ENCODE results near the gene KCNQ5. TPM values are rescaled to one million over a fixed set of nuclear protein-coding genes. Genes with fewer than 3 reads are reported as not detected.

The KCNQ5 gene
- total and polyA plus RNA-seq, 10 of the 15 experiments (the other 5 are each of a cell fraction or from before 2014, with no cell fraction given) = 0.60 to 16.2 (median 3.2) TPM

- TF ChIP-seq MTA2 (IDR thresholded peaks at IDR 0.05; ENCODE audit: low read depth) (no peak), SUPT20H (IDR thresholded peaks at IDR 0.05; ENCODE audit: borderline replicate concordance, control insufficient read depth, low read depth, low read length) (no peak), HCFC1 (IDR thresholded peaks at IDR 0.05; ENCODE audit: low read length) (no peak), BACH1 (IDR thresholded peaks at IDR 0.05; ENCODE audit: borderline replicate concordance) (no peak), CHD2 (IDR thresholded peaks at IDR 0.05; ENCODE audit: borderline replicate concordance, low read depth, low read length) (no peak)
- in situ Hi-C loops (cut with MboI) = no loop called here
- ChIA-PET POLR2A (no interaction called here), RAD21 (ENCODE audit: unreplicated experiment) (no interaction called here), SMC1A (ENCODE audit: uncharacterized antibody, unreplicated experiment) (interaction anchor here (1.2 to 1.7 kb wide), 2 partner anchors 10 to 14 kb away, joined by 3 to 4 read pairs; no protein-coding TSS in a partner anchor), CTCF (interaction anchor here (0.6 kb wide), 1 partner anchor 11 kb away, joined by 3 read pairs; no protein-coding TSS in a partner anchor)
- H3K27me3 ChIP-seq (replicated peaks in 1 of 2; ENCODE audit: control insufficient read depth in 2 of 2, insufficient read depth in 2 of 2, low read length in 1 of 2) = no peaks in the 10 kb centered on the region
- no peaks in the 10 kb centered on the region for H3K36me3 ChIP-seq (ENCODE audit: control insufficient read depth in 2 of 2, insufficient read depth in 2 of 2, low read length in 1 of 2)
- H3K79me2 ChIP-seq (ENCODE audit: control insufficient read depth, insufficient read depth, low read length) = no peaks in the 10 kb centered on the region
- H3K4me3 ChIP-seq = no peak overlapping the region
- 71% methylated on average over 2 of the region's 2 CpGs for WGBS (ENCODE audit: insufficient coverage, insufficient replicate concordance, low lambda C conversion rate, missing lambda C conversion rate)
- no peaks in the 10 kb centered on the region for H3K9me3 ChIP-seq (replicated peaks; ENCODE audit: control insufficient read depth, insufficient read depth, low read length)
- no peak overlapping the region for H3K4me2 ChIP-seq (ENCODE audit: control insufficient read depth, insufficient read depth)
- intact Hi-C loops (cut with micrococcal nuclease; ENCODE audit: unreplicated experiment) = no loop called here
- no TSS peak for BruUV-seq (replicated peaks)
- FAIRE-seq = no peak
- no peak for DNase-seq (ENCODE audit: low read depth, low spot score)
- ATAC-seq = no peak
- H3K4me1 ChIP-seq (ENCODE audit: control insufficient read depth, insufficient read depth, low read length) = no peaks in the 10 kb centered on the region
- no peak overlapping the region for H3K27ac ChIP-seq (ENCODE audit: control insufficient read depth, insufficient read depth)
- no peak overlapping the region for H2AFZ ChIP-seq (ENCODE audit: control insufficient read depth, low read depth, low read length)
- no peak overlapping the region for H3K9ac ChIP-seq (ENCODE audit: control insufficient read depth, insufficient read depth, low read length)
- no peaks in the 10 kb centered on the region for H4K20me1 ChIP-seq (ENCODE audit: control insufficient read depth, insufficient read depth)
Measured at GRCh38 chr6:73017476-73017875, 395.6 kb downstream of the KCNQ5 start.

- Histone ChIP-seq H3K9me3 (replicated peaks; ENCODE audit: control insufficient read depth, insufficient read depth, low read length) (no peaks in the 10 kb centered on the region), H2AFZ (ENCODE audit: control insufficient read depth, low read depth, low read length) (no peak overlapping the region), H3K4me1 (ENCODE audit: control insufficient read depth, insufficient read depth, low read length) (0 out of 2 replicates have a peak, but pooled peaks cover 1% of the 10 kb centered on the region), H3K4me3 (no peak overlapping the region), H3K4me2 (ENCODE audit: control insufficient read depth, insufficient read depth) (no peak overlapping the region), H4K20me1 (ENCODE audit: control insufficient read depth, insufficient read depth) (no peaks in the 10 kb centered on the region), H3K9ac (ENCODE audit: control insufficient read depth, insufficient read depth, low read length) (no peak overlapping the region), H3K36me3 (ENCODE audit: control insufficient read depth in 2 of 2, insufficient read depth in 2 of 2, low read length in 1 of 2) (no peaks in the 10 kb centered on the region), H3K27me3 (replicated peaks in 1 of 2; ENCODE audit: control insufficient read depth in 2 of 2, insufficient read depth in 2 of 2, low read length in 1 of 2) (no peaks in the 10 kb centered on the region), H3K27ac (ENCODE audit: control insufficient read depth, insufficient read depth) (no peak overlapping the region), H3K79me2 (ENCODE audit: control insufficient read depth, insufficient read depth, low read length) (no peaks in the 10 kb centered on the region)
- no peak for ATAC-seq
- ChIA-PET RAD21 (ENCODE audit: unreplicated experiment) (no interaction called here), SMC1A (ENCODE audit: uncharacterized antibody, unreplicated experiment) (no interaction called here), CTCF (interaction anchor here (2.5 kb wide), 1 partner anchor 408 kb away, joined by 5 read pairs; no protein-coding TSS in a partner anchor), POLR2A (no interaction called here)
- no TSS peak for BruUV-seq (replicated peaks)
- no peak for TF ChIP-seq PAX5 (IDR thresholded peaks at IDR 0.05; ENCODE audit: borderline replicate concordance, low read depth, low read length)
- TF ChIP-seq CHD1 (IDR thresholded peaks at IDR 0.05; ENCODE audit: low read depth, low read length) = no peak
- TF ChIP-seq ZNF274 (IDR thresholded peaks at IDR 0.05; ENCODE audit: insufficient read depth, insufficient read length) = no peak
- TF ChIP-seq TCF12 (IDR thresholded peaks at IDR 0.05; ENCODE audit: low read depth, low read length) = no peak
- TF ChIP-seq EP300 (IDR thresholded peaks at IDR 0.05; ENCODE audit: borderline replicate concordance in 1 of 2, control insufficient read depth in 1 of 2, low read depth in 2 of 2, low read length in 2 of 2) = no peak
- TF ChIP-seq, protein P1, sequence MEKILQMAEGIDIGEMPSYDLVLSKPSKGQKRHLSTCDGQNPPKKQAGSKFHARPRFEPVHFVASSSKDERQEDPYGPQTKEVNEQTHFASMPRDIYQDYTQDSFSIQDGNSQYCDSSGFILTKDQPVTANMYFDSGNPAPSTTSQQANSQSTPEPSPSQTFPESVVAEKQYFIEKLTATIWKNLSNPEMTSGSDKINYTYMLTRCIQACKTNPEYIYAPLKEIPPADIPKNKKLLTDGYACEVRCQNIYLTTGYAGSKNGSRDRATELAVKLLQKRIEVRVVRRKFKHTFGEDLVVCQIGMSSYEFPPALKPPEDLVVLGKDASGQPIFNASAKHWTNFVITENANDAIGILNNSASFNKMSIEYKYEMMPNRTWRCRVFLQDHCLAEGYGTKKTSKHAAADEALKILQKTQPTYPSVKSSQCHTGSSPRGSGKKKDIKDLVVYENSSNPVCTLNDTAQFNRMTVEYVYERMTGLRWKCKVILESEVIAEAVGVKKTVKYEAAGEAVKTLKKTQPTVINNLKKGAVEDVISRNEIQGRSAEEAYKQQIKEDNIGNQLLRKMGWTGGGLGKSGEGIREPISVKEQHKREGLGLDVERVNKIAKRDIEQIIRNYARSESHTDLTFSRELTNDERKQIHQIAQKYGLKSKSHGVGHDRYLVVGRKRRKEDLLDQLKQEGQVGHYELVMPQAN (conservative IDR thresholded peaks at IDR 0.05) = no peak
- no peak for DNase-seq (ENCODE audit: low read depth, low spot score)
- intact Hi-C loops (cut with micrococcal nuclease; ENCODE audit: unreplicated experiment) = no loop called here
- no peak for FAIRE-seq
- in situ Hi-C loops (cut with MboI) = no loop called here
- 33% methylated on average over 1 of the region's 1 CpG for WGBS (ENCODE audit: insufficient coverage, insufficient replicate concordance, low lambda C conversion rate, missing lambda C conversion rate)
Measured at GRCh38 chr6:73024598-73024997, 402.7 kb downstream of the KCNQ5 start.

Measured in GM12878 (cell line).